GM12892 (cell line): ENCODE data around the gene TEX22.

Experiments used
- DNase-seq: peaks from one replicate; pipeline ENCODE4 v3.0.0; 2011; ENCODE audit not compliant: insufficient read length
- FAIRE-seq: peaks from 2 replicates; lab custom pipeline; 2011; peaks lifted over from hg19 to GRCh38; lab: Jason Lieb, UNC
- POLR2A ChIP-seq: IDR thresholded peaks from 2 replicates; pipeline ENCODE4 v1.6.1; 2011; ENCODE audit warnings: low read depth, low read length, control low read depth
- POLR2AphosphoS5 ChIP-seq: IDR thresholded peaks from 2 replicates; pipeline ENCODE4 v1.6.1; 2011; ENCODE audit warnings: low read depth, low read length, control low read depth
- TAF1 ChIP-seq: IDR thresholded peaks from 2 replicates; pipeline ENCODE4 v1.6.1; 2011; ENCODE audit warnings: low read depth, mild to moderate bottlenecking, control low read depth, low read length, borderline replicate concordance

TEX22 gene

DNA sequence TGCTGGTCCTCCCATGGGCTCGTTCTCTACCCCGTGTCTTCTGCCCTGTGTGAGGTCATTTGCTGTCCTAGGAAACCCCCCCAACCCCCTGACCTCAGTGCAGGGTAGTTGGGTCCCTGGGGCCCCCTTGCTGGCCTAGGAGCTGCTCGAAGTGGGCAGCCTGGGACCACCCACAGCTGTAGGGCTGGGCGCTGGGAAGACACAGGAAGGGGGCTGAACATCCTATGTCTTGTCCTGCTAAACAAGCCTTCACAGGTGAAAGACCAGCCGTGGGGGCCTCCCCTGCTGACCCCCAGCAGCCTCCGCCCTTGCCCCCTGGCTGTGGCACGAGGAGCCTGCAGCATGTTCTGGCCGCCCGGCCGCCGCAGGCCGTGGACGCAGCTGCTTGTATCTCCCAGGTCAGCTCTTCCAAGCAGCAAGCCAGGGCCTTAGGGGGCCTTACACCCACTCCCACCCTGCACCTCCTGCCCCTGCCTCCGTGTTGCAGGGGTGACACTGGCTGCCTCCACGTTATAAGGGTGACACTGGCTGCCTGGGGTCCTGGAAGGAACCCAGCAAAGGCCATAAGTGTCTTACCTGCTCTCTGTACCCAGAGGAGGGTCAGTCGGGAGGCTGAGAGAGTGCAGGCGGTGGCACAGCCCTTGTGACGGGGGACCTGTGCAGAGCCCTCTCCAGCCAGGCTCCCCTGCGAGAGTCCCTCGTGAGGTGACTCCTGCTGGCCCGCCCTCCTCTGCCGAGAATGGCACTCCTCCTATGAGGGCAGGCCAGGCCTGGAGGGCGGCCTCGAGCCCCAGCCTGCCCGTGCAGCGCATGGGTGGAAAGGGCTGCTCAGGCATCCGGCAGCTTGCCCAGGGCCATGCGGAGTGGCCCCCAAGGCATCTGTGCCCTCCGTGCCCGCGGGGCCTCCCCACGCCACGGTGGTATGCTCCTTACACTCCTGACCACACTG is 11.5 kb upstream of the TEX22 start:
- DNase-seq (no peak), FAIRE-seq (no peak)
- TF ChIP-seq POLR2A = no peak
- no peak for TF ChIP-seq POLR2AphosphoS5
- no peak for TF ChIP-seq TAF1

GRCh38 chr14:105387530-105387922 is 10.8 kb upstream of the TEX22 start:
- DNase-seq (no peak), FAIRE-seq (no peak)
- TF ChIP-seq POLR2AphosphoS5 (no peak), TAF1 (no peak), POLR2A (no peak)

GRCh38 chr14:105388110-105388951 is 10.0 kb upstream of the TEX22 start:
- DNase-seq (no peak), FAIRE-seq (no peak)
- TF ChIP-seq POLR2AphosphoS5 (no peak), POLR2A (no peak), TAF1 (no peak)

DNA sequence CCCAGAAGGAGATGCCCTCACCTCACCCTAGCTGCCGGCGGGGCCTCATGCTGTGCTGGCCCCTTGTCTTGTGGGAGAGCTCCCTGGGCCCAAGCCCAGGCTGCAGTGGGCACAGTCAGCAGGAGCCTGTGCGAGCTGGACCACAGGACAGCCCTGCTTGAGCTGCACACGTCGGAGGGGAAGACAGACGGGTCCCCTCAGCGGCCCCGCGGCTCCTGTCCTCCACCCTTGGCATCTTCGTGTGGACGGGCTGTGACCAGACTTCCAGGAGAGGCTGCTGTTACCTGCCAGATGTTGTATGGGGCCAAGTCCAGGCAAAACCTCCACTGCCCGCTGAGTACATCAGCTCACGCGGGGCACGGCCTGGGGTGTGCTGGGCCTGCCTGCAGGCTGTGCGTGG is 9.4 kb upstream of the TEX22 start:
- no peak for FAIRE-seq
- TF ChIP-seq POLR2A = no peak
- no peak for TF ChIP-seq POLR2AphosphoS5
- no peak for TF ChIP-seq TAF1
- no peak for DNase-seq

GRCh38 chr14:105389534-105389933 is 8.8 kb upstream of the TEX22 start:
- FAIRE-seq (no peak), DNase-seq (no peak)
- TF ChIP-seq POLR2AphosphoS5 (no peak), POLR2A (no peak), TAF1 (no peak)

GRCh38 chr14:105389976-105390848 is 8.1 kb upstream of the TEX22 start:
- no peak for DNase-seq
- FAIRE-seq = no peak
- no peak for TF ChIP-seq POLR2A
- TF ChIP-seq TAF1 = no peak
- no peak for TF ChIP-seq POLR2AphosphoS5

DNA sequence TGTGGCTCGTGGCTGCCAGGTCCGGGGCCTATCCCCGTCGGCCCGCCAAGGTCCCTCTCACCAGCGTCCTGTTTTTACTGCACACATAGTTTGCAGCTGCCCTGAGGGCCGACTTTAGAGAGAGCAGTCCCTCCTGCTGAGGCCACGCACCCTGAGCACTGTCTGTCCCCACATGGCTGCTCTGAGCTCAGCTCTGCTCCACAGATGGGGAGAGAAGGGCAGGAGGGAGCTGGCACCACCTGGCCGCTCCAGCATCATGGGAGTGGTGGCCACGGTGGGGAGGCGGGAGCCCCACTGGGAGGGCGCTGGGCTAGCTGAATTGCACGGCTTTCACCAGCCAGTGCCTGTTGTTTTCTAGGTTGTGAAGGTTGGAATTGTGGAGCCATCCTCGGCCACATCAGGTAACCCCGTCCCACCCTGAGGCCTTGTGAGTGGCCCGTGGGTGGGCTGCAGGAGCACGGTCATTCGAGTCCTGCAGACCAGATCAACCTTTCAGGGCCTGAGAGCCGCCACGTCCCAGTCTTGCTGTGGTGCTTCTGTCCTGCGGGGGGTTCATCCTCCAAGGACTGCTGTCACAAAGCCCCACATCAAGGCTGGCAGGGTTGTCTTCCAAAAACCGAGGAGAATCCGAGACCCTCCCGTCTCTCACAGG is 7.4 kb upstream of the TEX22 start:
- DNase-seq = no peak
- TF ChIP-seq POLR2AphosphoS5 = no peak
- TF ChIP-seq POLR2A = no peak
- no peak for TF ChIP-seq TAF1
- FAIRE-seq = no peak

DNA sequence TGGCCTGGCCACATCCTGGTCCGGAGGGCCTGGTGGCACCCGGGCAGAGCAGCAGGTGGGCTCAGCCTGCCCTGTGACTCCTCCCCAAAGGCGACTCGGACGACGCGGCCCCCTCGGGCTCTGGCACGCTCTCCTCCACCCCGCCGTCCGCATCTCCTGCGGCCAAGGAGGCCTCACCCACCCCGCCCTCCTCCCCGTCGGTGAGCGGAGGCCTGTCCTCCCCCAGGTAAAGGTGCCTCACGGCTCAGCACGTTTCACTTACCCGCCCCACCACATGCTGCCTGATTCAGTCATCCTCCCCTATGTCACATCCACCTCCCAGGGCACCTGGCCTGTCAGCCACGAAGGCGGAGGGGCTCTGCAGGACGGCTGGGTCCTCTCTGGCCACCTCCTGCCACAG is 6.8 kb upstream of the TEX22 start:
- DNase-seq = no peak
- TF ChIP-seq TAF1 = no peak
- TF ChIP-seq POLR2A = no peak
- no peak for TF ChIP-seq POLR2AphosphoS5
- FAIRE-seq = no peak

- DNase-seq (no peak), FAIRE-seq (no peak)
- TF ChIP-seq POLR2AphosphoS5 (no peak), TAF1 (no peak), POLR2A (no peak)
Observed at GRCh38 chr14:105392131-105393090, 5.9 kb upstream of the TEX22 start.
